Stimulated activated CD4-positive, alpha-beta T cell treated with anti-CD3 and anti-CD28 coated beads, TNF-alpha, amount 100 ng/mL, for 4 hours (primary cell): Measurements from ENCODE around the gene HJURP.

Source experiments
- DNase-seq, 3 experiments: peaks; one replicate each; pipeline ENCODE4 v3.0.0-alpha.2; 2020; ENCODE audit warnings: low read depth in 3 of 3

Gene HJURP

GRCh38 chr2:233848276-233848675 lies 6.1 kb downstream of the HJURP start:
- DNase-seq: no peak

- DNase-seq: no peak
Observed at GRCh38 chr2:233847248-233847898, 7.0 kb downstream of the HJURP start.

DNA sequence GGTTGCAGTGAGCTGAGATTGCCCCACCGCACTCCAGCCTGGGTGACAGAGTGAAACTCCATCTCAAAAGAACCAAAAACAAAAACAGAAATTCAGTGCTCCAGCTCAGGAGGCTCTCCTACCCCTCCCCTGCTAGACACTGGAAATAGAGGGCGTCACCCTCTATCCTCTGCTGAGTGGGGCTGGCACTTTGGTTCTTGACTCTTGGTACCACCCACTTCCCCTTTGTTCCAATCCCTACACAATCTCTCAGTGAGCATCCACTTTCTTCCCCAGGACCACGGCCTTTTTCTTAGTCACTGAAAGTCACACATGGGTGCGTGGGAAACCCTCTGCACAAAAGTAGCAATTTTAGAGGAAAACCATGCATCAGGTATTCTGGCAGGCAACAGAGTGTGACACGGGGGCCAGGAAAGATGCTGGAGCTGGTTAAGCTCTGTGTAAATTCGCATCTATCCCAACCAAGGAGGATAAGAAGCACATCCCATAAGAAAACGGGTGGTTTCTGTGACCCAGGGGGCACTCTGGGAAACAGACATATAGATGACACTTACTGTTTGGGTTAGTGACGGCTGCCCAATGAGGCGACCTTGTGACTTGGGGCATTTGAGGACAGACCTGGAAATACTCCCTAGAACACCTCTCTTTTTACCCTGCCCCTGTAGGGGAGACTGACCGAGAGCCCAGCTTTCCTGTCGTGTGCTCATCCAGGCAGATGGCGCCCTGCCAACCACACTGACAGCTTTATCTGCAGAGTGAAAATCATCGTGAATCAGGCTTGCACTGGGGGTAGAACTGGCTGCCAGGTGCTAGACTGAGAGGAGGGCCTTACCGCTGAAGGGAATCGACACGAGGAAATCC lies 7.7 kb downstream of the HJURP start:
- no peak for DNase-seq

DNA sequence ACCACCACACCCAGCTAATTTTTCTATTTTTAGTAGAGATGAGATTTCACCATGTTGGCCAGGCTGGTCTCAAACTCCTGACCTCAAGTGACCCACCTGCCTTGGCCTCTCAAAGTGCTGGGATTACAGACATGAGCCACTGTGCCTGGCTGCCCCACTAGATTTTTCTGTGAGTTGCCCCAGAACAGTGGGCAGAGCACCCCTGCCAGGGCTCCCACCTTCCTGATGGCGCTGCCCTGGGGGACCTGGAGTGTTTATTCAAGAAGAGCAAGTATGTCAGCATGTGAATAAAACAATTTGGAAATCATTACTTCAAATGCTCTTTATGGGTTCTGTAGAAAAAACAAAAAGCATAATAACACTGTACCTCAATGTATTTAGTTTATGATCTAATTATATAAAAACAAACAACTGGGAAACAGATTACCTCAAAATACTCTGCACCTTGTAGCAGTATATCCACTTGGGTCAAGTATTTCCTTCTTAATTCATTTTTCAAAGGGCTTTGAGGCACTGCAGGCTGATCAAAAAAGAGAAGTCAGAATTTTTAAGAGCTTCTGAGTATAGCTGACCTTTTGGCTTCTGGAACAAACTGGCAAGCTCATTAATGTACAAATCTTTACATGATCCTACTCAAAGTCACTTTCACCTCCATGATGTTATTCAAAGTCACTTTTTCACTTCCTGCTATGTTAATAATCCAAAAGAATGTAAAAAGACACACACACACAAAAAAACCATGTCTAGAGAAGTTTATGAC lies 8.9 kb downstream of the HJURP start:
- no peak for DNase-seq

DNA sequence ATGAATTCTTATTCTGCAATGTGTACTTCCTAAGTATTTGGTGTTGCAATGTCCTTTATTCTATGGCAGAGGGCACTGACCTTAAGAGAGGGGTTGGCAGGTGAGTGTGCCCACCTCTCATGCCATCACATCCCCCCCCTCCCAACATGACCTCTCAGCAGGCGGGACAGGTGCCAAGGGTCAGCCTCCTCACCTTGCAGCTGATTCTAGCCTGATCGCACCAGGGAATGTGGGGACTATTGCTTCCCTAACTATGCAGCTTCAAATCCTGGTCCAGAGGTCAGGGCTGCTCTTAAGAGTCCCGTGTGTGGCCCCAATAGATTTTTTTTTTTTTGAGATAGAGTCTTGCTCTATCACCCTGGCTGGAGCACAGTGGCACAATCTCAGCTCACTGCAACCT lies 9.5 kb downstream of the HJURP start:
- no peak for DNase-seq

DNA sequence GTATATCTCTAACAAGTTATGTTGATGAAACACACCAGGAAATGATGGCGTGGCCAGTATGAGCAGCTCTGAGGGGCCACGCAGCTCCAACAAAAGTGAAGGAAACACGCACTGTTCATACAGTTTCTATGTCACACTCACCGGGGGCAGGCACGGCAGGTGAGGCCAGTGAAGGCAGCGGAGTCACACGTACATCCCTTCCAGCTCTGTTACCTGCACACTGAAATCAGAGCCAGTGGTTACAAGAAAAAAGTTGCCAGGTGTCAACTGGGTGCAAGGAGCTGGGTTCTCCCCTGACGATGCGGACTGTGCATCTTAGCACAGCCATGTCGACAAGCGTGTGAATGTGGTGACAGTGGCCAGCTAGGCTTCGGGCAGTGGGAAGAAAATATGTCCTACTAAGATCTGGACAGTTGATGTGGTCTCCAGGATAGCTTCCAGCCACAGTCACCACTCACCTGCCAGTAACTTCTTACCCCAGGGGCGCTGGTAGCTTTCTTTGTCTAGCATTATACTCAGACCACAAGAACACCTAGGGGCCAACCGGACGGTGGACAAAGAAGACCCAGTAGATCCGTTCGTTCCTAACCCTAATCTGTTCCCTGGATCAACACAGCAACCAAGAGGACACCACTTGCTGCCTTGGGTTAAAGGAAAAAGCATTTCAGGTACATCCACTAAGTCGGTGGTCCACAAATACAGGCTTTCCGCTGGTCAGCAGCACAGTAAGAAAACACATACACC lies 10.1 kb downstream of the HJURP start:
- no peak for DNase-seq

- no peak for DNase-seq
Observed at GRCh38 chr2:233841183-233841582, 13.2 kb downstream of the HJURP start.

- no peak for DNase-seq
Observed at GRCh38 chr2:233840520-233840919, 13.8 kb downstream of the HJURP start.

DNA sequence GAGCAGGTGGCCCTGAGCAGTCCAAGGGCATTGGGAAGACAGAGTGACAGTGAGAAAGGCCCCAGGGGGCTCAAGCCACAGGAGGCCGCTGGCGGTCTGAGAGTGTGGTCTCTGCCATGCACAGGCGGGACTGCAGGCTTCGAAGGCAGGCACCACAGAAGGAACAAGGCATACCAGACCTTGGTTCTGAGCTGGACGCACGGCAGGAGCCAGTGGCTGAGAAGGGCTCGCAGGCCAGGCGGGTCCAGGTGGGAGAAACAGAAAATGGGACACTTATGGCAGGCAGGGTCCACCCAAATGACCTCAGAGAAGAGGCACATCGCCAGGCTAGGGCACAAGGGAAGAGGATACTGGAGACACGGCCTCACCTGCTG lies 14.9 kb downstream of the HJURP start:
- DNase-seq: no peak

- no peak for DNase-seq
Observed at GRCh38 chr2:233838726-233839446, 15.4 kb downstream of the HJURP start.

- no peak for DNase-seq
Observed at GRCh38 chr2:233838251-233838650, 16.1 kb downstream of the HJURP start.

DNA sequence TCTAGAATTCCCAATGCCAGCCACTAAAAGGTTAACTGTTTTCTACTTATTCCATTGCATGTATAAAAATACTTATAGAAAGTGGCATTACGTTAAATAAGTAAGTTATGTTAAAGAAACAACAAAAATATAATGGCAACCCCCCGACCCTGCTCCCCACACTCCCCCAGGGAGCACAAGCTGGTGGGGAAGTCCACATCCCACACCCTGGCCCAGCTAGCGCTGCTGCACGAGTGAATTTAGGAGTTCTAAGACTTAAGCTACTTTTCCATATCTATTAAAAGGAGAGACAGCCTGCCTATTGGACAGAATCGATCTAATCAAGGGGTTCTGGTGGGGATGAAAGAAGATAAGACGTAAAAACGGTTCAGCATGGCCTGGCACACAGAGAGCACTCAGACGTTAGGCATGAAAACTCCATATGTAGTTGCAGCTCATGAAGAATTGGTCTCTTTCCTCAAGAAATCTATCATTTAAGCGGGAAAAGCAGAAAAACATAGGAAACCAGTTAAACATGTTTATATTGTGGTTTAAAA lies 16.6 kb downstream of the HJURP start:
- no peak for DNase-seq

DNA sequence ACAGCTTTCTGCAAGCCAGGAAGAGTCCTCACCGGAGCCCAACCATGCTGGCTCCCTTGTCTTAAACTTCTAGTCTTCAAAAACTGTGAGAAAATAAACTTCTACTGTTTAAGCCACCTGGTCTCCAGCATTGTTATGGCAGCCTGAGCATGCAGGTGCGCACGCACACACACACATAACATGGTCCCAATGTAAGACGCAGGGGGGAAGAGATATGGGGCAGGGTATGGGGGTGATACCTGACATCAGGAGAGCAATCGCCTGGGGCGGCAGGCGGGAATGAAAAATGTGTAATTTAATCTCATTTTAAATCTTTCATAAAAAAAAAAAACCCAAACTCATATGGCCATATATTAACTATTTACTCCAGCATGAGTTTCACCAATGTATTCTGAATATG lies 18.0 kb downstream of the HJURP start:
- no peak for DNase-seq

DNA sequence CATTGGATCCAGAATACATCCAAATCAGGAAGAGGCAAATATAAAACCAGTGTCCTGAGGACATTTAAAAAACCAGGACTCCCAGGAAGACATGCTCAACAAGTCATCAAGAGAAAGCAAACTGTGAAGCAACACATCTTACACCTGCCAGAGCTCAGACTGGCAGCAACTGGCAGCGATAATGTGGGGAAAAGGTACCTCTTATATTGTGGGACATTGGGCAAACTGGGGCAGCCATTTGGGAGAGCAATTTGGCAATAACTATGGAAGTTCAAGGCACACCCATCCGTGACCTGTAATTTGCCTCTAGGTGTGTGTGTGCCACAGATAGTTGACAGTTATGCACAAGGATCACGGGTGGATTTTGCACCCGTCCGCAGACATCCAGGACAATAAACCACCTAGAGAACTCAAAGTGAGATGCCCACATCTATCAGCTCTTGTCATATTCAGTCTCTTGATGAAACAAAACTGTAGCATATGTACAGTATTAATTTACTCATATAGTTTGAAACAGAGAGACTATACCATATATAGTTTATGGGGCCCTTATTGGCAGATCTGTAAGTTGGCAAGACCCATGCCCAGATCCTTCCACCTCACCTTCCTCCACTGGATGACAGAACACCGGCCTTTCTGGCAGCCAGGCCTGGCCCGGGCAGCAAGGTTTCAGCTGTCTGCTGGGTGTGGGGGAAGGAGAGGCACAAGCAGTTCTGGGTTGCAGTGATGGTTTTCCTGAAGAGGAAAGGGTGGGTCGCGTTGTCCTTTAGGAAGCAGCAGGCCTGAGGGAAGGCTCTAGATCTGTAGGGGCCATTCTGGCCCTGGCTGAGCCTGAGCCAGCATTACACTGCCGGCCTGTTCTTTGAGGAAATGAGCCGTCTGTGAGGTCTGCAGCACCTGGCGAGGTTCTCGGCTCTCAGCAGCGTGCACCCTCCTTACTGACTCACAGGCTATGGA lies 18.8 kb downstream of the HJURP start:
- no peak for DNase-seq

GRCh38 chr2:233833345-233833744 lies 21.0 kb downstream of the HJURP start:
- DNase-seq: no peak

DNA sequence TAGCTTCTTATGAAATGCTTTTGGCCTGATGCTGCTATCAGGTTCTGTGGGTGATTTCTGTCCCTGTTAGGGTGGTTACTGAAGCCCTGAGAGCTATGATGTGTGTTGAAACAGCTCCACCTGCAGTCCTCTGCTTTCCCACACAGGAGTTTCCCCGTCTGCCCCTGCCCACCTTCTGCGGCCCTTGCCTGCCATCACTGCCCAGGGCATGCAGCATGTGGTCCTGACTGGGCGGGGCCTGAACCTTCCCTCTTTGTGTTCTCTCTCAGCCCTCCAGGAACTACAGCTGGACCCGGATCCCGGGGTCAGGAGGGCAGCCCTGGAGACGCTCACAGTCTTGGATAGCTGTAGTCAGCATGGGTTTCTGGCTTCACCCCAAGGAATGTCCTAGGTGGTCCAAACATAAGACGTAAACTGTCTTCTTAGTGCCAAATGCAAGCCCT lies 21.4 kb downstream of the HJURP start:
- no peak for DNase-seq

DNA sequence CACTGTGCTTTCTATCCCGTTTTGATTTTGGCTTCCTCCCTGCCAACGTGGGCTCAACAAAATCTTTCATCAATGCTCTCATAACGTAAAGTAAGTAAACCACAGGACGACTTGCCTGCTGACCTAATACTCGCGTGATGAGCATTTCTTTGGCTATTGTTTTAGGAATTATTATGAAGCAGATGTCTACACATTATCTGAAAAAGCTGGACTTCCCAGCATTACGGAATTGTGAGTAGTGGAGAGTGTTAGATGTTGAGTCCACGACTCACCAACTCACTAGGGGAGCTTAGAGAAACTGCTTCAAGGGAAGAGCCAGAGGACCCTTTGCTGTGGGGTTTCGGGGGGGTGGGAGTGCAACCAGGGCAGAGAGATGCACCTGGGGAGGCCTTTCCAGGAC lies 21.9 kb downstream of the HJURP start:
- no peak for DNase-seq

DNA sequence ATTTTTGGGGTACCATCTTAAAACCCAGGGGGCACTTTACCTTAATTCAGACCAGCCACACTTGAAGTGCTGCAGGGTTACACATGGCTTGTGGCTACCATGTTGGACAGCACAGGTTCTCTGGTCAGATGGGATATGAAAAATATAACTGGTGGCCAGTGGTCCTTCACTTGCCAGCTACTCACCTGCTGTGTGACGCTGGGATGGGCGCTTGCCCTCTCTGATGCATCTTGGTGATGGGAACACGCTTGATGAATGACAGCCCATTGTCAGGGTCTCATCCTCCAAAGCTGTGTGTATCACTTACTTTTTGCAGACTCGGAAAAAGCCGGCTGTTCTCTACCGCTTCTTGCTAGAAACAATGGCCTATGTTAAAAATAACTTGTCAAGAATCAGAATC lies 22.5 kb downstream of the HJURP start:
- DNase-seq: no peak

DNA sequence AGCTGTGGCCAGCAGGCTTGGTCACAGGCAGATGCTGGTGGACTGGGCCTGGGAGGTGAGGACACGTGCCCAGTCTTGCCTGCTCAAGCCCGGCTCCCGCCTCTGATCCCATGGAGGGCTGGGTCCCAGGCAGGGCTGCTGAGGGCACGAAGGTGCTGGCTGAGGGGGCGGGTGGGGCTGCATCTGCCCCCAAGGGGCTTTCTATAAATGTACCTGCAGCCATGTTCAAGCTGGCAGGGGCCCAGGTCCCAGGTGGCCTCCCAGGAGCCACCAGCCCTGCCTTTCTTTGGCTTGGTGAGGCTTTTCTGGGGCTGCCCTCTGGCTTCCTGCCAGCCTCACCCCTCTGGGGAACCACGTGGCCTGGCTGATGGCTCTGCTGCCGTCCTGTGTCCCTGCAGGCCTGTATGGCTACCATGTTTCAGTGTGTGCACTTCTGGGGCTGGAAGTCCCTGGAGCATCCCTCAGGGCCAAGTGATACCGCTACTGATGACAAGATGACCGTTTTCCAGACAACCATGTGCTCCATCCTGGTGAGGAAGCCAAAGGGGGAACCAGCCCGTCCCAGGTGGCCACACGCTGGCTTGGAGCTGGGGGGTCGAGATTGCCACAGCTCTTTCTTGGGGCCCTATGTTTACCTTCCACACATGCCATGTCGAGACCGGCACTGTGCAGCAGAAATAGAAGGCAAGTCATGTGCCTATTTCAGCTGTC lies 23.2 kb downstream of the HJURP start:
- DNase-seq: no peak
